Subcutaneous adipose tissue (tissue), 4 donors: Measurements from ENCODE around the gene DYNC1I1. TPM values are rescaled to one million over a fixed set of nuclear protein-coding genes. Genes with fewer than 3 reads are reported as not detected.

Experiments
- total RNA-seq, 4 donors: library from RNA; depleted of rRNA; stranded (reverse); fragments of >200 nt; gene quantifications; one replicate each; pipeline ENCODE4 v1.1.0, GENCODE V29; 2016
- TF ChIP-seq, protein P1 (sequence below): fragments of 450-650 bp; IDR thresholded peaks from one replicate; pipeline ENCODE4 v1.5.1; 2016; ENCODE audit warnings: low read depth, mild to moderate bottlenecking, control low read depth, antibody characterized with exemption, moderate library complexity

The DYNC1I1 gene
- total RNA-seq, 4 donors from 2014 or later: 4.5 to 8.1 (median 5.1) TPM

DNA sequence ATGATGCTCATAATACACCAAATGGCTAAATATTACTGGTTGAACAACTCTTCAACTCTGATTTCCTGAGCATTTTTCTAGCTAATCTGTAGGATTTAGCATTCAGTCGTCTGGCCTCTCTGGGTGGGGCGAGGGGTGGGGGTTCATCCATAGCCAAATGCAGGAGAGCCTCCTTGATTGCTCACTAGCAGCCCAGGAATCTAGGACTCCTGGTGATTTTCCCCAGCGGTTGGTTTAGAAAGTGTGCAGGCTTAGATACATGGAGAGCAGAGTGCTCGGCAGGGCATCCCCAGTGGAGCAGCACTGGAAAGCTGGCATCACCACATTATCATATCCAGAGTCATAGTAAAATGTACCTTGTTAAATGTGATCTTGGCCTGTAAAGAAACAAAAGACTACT is 136.1 kb downstream of the DYNC1I1 start:
- TF ChIP-seq, protein P1, sequence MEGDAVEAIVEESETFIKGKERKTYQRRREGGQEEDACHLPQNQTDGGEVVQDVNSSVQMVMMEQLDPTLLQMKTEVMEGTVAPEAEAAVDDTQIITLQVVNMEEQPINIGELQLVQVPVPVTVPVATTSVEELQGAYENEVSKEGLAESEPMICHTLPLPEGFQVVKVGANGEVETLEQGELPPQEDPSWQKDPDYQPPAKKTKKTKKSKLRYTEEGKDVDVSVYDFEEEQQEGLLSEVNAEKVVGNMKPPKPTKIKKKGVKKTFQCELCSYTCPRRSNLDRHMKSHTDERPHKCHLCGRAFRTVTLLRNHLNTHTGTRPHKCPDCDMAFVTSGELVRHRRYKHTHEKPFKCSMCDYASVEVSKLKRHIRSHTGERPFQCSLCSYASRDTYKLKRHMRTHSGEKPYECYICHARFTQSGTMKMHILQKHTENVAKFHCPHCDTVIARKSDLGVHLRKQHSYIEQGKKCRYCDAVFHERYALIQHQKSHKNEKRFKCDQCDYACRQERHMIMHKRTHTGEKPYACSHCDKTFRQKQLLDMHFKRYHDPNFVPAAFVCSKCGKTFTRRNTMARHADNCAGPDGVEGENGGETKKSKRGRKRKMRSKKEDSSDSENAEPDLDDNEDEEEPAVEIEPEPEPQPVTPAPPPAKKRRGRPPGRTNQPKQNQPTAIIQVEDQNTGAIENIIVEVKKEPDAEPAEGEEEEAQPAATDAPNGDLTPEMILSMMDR: no peak

DNA sequence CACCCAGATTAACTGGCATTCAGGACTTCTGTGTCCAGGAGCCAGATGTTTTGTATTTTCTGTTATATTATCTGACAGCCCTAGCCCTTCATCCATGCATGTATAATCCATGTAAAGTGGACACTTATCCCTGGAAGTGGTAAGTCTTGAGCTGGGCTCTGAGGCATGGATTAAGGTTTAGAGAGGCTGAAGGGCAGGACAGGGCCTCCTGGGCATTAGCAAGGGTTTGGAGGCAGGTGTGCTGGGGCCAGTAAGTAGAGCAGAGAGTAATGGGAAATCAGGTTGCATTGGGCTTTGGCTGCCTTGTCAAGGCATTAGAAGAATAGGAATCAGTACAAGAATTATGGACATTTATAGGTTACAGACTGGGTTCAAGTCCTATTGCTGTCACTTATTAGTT is 138.0 kb downstream of the DYNC1I1 start:
- TF ChIP-seq, protein P1: no peak

- TF ChIP-seq, protein P1: no peak
Observed at GRCh38 chr7:95915731-95916130, 143.4 kb downstream of the DYNC1I1 start.

GRCh38 chr7:95916573-95917297 is 144.4 kb downstream of the DYNC1I1 start:
- TF ChIP-seq, protein P1: no peak

DNA sequence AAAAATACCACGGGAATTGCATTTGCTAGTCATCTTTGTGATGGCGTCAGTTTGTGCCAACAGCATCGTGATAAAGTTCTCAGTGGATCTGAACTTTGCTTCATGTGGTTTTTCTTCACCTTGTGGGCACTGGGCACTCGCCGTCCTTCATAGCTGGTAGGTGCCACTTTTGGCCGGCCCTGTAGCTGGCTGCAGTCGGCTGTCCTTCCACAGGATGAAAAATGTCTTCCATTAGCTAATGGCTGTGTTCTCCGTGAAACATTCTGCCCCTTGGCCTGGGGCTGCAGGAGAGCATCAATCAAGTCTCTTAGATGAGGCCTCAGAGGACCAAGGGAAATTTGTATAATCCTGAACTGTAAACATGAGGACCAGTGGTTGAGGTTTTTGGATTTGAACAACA is 145.3 kb downstream of the DYNC1I1 start:
- TF ChIP-seq, protein P1: no peak

- TF ChIP-seq, protein P1: no peak
Observed at GRCh38 chr7:95919556-95919955, 147.2 kb downstream of the DYNC1I1 start.

DNA sequence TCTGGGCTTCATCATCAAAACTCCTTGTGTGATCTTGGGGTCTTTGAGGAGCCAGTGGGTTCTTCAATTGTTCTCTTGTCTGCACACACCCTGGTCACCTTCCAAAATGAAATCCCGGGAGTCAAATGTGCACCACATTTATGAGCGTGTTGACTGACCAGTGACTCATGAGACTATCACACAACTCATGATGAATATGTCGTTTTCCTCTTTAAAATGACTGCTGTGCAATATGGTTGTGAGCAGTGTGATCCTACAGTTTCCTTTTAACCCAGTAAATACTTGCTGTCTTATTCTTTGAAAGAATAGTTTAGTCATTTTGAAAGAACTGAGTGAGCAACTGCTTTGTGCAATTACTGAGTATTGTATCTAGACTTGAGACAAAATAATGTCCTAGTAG is 149.2 kb downstream of the DYNC1I1 start:
- TF ChIP-seq, protein P1: no peak
